ENCODE data around the gene MBD1.
A peak's percentile ranks its signal among the peaks of the same experiment; 100 is the strongest.
"Not testable (repeated sequence)": the region's sequence is repeated elsewhere in the genome, so short reads cannot be mapped to it uniquely, and the experiment has no call there.

The MBD1 gene

DNA sequence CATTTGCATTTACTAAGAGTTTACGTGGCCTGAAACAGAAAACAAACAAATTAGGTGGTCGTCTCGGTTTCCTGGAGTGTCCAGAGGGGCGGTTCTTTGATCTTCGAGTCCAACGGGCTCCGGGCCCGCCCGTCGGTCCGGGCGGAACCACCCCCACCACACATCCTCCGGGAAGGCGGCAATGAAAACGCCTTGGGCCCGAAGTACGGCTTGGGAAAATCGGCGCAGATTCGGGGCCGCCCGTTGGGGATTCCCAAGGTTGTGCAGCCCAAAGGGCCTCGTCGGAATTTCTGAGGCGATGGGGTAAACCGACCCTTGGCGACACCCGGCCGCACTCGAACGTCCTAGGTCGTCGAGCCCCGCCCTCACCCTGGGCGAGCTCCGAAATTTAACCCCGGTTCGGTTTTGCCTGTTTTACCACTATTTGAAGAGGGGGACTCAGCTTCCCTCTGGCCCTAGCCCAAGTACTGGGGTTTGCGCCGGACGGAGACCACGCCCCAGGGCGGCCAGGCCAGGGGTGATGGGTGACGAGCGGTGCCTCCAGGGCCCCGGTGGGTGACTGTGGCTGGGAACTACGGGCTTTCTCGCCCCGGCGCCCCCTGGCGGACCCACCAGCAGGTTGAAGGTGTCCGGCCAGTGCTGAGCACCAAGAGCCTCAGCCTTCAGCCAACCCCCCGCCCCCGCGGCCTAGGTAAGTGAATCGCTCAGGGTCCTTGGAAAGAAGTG, 13.1 kb downstream of the MBD1 start:
- peak; percentile 44 to 70 (median 59) for DNase-seq

DNA sequence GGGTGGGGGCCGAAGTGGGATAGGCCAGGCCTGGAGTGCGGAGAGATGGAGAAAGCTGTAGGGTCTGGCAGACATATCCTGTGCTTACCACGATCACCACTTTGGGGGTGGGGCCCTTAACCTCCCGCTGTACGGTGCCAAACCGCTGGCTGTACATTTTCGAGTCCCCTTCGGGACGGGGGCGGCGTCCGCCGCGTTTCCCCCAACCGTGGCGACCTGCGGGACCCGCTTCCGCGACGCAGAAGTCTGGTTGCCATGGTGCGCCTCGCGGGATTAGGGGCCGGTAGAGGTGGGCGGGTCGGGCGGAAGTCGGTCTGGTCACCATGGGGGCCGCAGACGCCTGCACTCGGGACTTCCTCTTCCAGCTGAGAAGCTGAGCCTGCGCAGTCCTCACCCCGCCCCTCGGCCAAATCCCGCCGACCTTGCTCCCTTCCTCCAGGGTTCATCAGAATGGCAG, 15.0 kb downstream of the MBD1 start, which contains the start of gene CFAP53:
TSS of gene CFAP53 (minus strand) at position 248 of the 457 bp plus-strand sequence. CDS start at position 157, 91 bp downstream.
- peak; percentile 50 to 76 (median 60) for DNase-seq

DNA sequence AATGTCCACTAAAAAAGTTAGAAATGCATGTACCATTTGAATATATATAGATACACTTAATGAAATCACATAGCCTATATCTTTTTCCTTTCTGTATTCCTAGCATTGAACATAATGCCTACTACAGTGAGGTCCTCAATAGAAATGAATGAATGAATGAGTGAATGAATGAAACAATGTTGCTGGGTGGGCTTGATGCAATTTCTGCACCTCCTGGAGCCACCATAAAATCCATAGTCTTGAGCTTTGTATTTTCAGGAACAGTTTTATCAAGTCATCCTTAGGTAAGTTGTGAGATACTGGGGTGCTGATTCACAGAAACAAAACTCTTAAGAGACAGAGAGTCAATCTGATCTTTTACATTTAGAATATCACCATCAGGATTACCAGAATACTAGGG, 18.3 kb downstream of the MBD1 start:
- no peak for DNase-seq

DNA sequence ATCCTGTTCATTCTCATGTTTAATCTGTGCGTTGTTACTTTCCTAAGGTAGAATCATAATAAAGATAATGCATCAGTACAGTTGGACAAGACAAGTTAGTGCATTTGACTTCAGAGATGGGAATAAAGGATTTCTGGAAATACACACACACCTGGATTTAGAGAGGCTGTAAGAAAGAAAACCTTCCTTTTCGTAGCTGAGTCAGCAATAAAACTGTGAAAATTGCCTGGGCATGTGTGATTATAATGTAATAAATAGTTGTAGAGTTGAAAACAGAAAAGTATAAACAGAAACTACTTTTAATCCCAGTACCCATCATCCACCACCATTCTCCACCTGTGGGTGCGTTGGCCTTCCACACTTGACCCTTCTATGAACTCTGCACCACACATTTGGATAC, 30.4 kb downstream of the MBD1 start:
- no peak for DNase-seq

DNA sequence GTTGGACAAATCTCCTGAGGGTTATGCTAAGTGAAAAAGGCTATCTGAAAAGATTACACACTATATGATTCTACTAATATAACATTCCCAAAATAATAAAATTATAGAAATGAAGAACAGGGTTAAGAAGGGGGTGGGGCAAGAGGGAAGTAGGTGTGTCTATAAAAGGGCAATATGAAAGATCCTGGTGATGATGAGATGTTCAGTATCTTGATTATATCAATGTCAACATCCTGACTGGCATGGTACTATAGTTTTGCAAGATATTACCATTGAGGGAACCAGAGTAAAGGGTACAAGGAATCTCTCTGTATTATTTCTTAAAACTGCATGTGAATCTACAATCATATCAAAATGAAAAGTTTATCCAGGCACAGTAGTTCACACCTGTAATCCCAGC, 31.7 kb downstream of the MBD1 start:
- DNase-seq: no peak

DNA sequence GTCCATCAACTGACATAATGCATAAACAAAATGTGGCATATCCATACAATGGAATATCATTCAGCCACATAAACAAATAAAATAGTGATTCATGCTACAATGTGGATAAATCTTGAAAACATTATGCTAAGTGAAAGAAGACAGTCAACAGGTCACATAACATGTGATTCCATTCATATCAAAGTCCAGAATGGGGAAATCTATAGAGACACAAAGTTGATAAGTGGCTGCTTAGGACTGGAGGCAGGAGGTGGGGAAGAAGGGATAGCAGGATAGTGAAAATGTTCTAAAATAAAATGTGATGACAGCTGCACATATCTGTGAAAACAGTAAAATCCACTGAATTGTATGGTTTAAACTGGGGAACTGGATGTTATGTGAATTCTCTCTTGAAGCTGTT, 33.8 kb downstream of the MBD1 start:
- no peak for DNase-seq

DNA sequence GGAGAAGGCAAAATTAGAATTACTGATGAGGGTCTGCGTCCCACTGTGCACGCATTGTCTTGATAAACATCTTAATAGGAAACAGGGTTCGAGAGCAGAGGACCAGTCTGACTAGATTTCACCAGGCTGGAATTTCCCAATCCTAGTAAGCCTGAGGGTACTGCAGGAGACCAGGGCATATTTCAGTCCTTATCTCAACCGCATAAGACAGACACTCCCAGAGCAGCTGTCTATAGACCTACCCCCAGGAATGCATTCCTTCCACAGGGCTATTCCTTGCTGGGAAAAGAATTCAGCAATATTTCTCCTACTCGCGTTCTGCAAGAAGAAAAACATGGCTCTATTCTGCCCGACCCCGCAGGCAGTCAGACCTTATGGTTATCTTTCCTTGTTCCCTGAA, 39.6 kb downstream of the MBD1 start:
- not testable (repeated sequence) for DNase-seq

DNA sequence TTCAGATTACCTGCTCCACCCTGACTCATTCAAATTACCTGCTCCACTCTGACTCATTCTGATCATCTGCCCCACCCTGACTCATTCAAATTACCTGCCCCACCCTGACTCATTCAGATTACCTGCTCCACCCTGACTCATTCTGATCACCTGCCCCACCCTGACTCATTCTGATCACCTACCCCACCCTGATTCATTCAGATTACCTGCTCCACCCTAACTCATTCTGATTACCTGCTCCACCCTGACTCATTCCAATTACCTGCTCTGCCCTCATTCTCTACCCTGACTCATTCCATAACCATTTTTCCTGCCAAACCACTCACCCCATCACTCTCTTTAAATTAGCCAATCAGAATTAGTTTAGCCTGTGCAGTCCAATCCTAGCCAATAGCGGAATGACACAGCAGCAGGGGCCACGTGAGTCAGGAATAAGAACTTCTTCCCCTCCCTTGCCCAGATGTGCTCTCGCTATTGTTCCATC, 41.2 kb downstream of the MBD1 start:
- DNase-seq: no peak

DNA sequence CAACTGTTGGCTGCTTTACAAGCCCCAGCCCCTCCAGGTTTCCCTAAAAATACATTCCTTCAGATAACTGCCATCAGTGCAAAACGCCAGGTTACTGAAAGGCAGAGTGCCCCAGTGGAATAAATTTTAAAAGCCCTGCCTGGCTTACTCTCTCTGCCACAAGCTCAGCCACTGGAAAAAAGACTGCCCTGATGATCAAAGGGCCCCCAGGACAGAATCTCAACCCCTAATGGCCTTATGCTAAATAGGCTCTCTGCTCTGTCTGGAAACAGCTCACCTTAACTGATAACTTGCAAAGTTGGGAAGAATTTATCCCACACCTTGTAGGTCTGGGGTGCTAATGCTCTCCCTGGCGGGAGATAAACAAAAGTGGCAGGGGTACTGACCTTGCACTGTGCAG, 48.9 kb downstream of the MBD1 start:
- DNase-seq: no peak

DNA sequence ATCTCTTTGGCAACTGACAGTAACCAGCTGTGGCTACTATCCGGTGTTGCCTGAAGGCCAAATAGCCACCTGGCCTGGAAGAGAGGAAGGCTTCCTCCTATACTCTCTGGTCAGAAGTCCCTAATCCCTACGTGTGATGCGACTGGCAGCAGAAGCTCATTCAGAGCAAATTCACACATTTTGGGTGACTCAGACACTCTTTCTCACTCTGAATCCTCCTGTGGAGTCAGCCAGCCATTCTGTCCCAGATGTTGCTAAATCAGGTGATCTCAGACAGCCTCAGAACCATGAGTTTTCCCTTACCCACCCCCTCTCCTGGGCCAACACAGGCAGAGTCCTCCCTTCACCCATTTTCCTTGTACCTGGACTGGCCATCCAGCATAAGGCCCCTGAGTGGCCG, 49.7 kb downstream of the MBD1 start:
- DNase-seq: no peak

DNA sequence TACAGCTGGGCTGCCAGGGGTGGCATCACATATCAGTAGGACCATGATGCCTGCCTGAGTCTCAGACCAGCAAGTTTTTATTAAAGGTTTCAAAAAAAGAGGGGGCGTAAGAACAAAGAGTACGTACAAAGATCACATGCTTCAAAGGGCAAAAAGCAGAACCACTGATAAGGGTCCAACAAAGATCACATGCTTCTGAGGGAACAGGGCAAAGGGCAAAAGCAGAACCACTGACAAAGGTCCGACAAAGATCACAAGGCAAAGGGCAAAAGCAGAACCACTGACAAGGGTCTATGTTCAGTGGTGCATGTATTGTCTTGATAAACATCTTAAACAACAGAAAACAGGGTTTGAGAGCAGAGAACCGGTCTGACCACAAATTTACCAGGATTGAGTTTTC, 61.1 kb downstream of the MBD1 start:
- not testable (repeated sequence) for DNase-seq
